GM12872 (cell line): Measurements from ENCODE around the gene CCNG2.

ENCODE experiments used
- TF ChIP-seq, protein P1 (sequence below): IDR thresholded peaks from 3 replicates; pipeline ENCODE4 v1.5.1; 2011; ENCODE audit warnings: low read depth, mild to moderate bottlenecking, low read length, moderate library complexity; ENCODE audit not compliant: insufficient read depth

The CCNG2 gene

GRCh38 chr4:77149789-77150188 is 7.2 kb upstream of the CCNG2 start:
- TF ChIP-seq, protein P1, sequence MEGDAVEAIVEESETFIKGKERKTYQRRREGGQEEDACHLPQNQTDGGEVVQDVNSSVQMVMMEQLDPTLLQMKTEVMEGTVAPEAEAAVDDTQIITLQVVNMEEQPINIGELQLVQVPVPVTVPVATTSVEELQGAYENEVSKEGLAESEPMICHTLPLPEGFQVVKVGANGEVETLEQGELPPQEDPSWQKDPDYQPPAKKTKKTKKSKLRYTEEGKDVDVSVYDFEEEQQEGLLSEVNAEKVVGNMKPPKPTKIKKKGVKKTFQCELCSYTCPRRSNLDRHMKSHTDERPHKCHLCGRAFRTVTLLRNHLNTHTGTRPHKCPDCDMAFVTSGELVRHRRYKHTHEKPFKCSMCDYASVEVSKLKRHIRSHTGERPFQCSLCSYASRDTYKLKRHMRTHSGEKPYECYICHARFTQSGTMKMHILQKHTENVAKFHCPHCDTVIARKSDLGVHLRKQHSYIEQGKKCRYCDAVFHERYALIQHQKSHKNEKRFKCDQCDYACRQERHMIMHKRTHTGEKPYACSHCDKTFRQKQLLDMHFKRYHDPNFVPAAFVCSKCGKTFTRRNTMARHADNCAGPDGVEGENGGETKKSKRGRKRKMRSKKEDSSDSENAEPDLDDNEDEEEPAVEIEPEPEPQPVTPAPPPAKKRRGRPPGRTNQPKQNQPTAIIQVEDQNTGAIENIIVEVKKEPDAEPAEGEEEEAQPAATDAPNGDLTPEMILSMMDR: no peak

GRCh38 chr4:77151241-77151640 is 5.8 kb upstream of the CCNG2 start:
- TF ChIP-seq, protein P1: no peak

GRCh38 chr4:77152421-77152820 is 4.6 kb upstream of the CCNG2 start:
- TF ChIP-seq, protein P1: no peak

DNA sequence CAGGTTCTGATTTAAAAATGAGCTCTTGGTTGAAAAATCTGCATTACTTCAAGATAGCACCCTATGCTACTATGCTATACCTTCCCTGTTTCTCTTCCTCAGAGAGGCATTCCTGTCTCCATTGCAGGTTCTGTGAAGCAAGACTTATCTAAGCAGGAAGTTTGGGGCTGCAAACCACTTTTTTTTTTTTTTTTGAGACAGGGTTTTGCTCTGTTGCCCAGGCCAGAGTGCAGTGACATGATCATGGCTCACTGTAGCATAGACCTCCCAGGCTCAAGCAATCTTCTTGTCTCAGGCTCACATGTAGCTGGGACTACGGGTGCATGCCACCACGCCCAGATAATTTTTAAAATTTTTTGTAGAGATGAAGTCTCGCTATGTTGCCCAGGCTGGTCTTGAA is 4.0 kb upstream of the CCNG2 start:
- TF ChIP-seq, protein P1: no peak

GRCh38 chr4:77154065-77154464 is 2.9 kb upstream of the CCNG2 start:
- TF ChIP-seq, protein P1: no peak

- TF ChIP-seq, protein P1: no peak
Observed at GRCh38 chr4:77154761-77155499, 2.1 kb upstream of the CCNG2 start.

DNA sequence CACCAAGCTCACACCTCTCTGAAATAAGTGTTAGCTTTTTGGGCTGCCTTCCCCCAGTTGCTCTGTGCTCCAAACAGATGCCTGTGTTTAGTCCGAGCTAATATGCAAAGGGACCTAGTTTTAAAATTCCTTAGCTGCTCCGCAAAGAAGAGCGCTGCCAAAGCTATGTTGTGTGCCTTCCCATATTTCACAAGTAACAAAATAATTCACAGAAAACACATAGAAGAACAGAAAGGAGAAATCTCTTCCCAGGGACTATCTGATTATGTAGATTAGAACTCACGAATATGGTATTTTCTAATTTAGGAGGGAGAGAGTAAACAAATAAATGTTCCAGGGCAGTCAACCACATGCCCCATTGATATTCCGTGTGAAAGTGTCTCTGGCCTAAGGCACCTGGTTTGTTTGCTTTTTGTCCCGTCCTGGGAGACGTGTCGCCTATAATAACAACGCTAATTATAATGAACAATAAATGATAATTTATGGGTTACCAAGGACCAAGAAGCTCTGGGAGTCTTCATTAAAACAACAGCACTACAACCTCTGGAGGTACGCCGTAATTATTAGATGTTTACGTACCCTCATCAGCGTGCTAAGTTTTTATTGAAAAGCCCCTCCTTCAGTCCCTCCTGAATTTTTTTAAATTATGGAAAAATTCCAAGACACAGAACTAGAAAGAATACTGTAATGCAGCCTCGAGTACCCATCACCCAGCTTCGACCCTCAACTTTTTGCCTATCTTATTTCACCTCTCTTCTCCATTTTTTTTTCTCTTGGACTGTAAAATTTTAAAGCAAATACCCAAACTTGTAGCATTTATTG is 1.2 kb upstream of the CCNG2 start:
- TF ChIP-seq, protein P1: no peak
